ENCODE results near the gene WBP1L. TPM values are rescaled to one million over a fixed set of nuclear protein-coding genes. Genes with fewer than 3 reads are reported as not detected.
"Not testable (repeated sequence)": the region's sequence is repeated elsewhere in the genome, so short reads cannot be mapped to it uniquely, and the experiment has no call there.

WBP1L gene
- total and polyA plus RNA-seq, 2 of the 13 experiments (the other 11 are each of a cell fraction or from before 2014, with no cell fraction given), result 8.3 to 12.3 TPM

DNA sequence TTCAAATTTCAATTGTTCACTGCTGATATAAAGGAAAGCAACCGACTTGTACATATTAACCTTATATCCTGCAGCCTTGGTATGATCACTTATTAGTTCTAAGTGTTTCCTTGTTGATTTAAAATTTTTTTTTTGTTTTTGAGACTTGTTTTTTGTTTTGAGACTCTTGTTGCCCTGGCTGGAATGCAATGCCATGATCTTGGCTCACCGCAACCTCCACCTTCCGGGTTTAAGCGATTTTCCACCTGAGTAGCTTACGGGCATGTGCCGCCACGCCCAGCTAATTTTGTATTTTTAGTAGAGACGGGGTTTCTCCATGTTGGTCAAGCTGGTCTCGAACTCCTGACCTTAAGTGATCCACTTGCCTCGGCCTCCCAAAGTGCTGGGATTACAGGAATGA, 48.3 kb upstream of the WBP1L start:
- H3K79me2 ChIP-seq (ENCODE audit: insufficient read depth, low read length); ATAC-seq; DNase-seq (ENCODE audit: low spot score); CTCF ChIA-PET (ENCODE audit: low intra/inter-chr PET ratio, low total read pairs); H3K4me2 ChIP-seq (ENCODE audit: low read depth, low read length); H3K9ac ChIP-seq (ENCODE audit: insufficient read depth, low read depth, low read length); H3K27ac ChIP-seq (ENCODE audit: extremely low read length, insufficient read depth, low read length); H3K27me3 ChIP-seq (ENCODE audit: control insufficient read depth in 1 of 2, insufficient read depth in 2 of 2, low read length in 2 of 2); POLR2A ChIA-PET; H3K9me3 ChIP-seq (ENCODE audit: low read length); H3K4me3 ChIP-seq (replicated peaks in 1 of 3; ENCODE audit: insufficient read depth in 1 of 3, low read depth in 2 of 3, low read length in 3 of 3); H4K20me1 ChIP-seq (ENCODE audit: insufficient read depth, low read length); H2AFZ ChIP-seq (ENCODE audit: low read length); in situ Hi-C loops (cut with HindIII; ENCODE audit: extremely low pct_ligation_motif_present, low pct_unique_long_range_greater_than_20kb); H3K4me1 ChIP-seq (ENCODE audit: insufficient read depth, low read length); FAIRE-seq; BruUV-seq (replicated peaks); intact Hi-C loops (cut with micrococcal nuclease; ENCODE audit: unreplicated experiment): not testable (repeated sequence)
- H3K36me3 ChIP-seq (replicated peaks in 1 of 2; ENCODE audit: control insufficient read depth in 1 of 2, insufficient read depth in 2 of 2, low read length in 2 of 2), result peaks cover 3 to 17% of the 10 kb centered on the region in 2 experiments; a peak in 2 of 5 replicates
- WGBS (ENCODE audit: low lambda C conversion rate), result 97% methylated on average over 10 of the region's 10 CpGs

DNA sequence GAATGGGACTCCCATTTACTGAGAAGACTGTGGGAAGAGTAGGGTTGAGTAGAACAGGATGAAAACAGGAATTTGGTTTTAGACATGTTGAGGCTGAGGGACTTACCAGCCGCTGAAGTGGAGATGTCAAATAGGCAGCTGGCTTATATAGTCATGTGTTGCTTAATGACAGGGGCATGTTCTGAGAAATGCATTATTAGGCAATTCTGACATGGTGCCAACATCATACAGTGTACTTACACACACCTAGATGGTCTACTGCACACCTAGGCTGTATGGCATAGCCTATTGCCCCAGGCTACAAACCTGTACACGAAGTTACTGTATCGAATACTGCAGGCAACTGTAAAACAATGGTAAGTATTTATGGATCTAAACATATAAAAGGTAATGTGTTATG, 47.0 kb upstream of the WBP1L start:
- FAIRE-seq, result no peak
- Histone ChIP-seq H3K4me1 (ENCODE audit: insufficient read depth, low read length) (no peaks in the 10 kb centered on the region), H4K20me1 (ENCODE audit: insufficient read depth, low read length) (no peaks in the 10 kb centered on the region), H3K4me3 (replicated peaks in 1 of 3; ENCODE audit: insufficient read depth in 1 of 3, low read depth in 2 of 3, low read length in 3 of 3) (no peak overlapping the region), H3K79me2 (ENCODE audit: insufficient read depth, low read length) (no peaks in the 10 kb centered on the region), H3K9ac (ENCODE audit: insufficient read depth, low read depth, low read length) (no peak overlapping the region), H2AFZ (ENCODE audit: low read length) (no peak overlapping the region), H3K36me3 (replicated peaks in 1 of 2; ENCODE audit: control insufficient read depth in 1 of 2, insufficient read depth in 2 of 2, low read length in 2 of 2) (peaks cover 5 to 17% of the 10 kb centered on the region in 2 experiments; a peak in 3 of 5 replicates), H3K4me2 (ENCODE audit: low read depth, low read length) (no peak overlapping the region), H3K27me3 (ENCODE audit: control insufficient read depth in 1 of 2, insufficient read depth in 2 of 2, low read length in 2 of 2) (no peaks in the 10 kb centered on the region), H3K27ac (ENCODE audit: extremely low read length, insufficient read depth, low read length) (no peak overlapping the region), H3K9me3 (ENCODE audit: low read length) (no peaks in the 10 kb centered on the region)
- BruUV-seq (replicated peaks), result no TSS peak
- no peak for DNase-seq (ENCODE audit: low spot score)
- 96% methylated on average over 3 of the region's 3 CpGs for WGBS (ENCODE audit: low lambda C conversion rate)
- ATAC-seq, result no peak
- CTCF ChIA-PET (ENCODE audit: low intra/inter-chr PET ratio, low total read pairs), result no interaction called here
- intact Hi-C loops (cut with micrococcal nuclease; ENCODE audit: unreplicated experiment) (no loop called here), in situ Hi-C loops (cut with HindIII; ENCODE audit: extremely low pct_ligation_motif_present, low pct_unique_long_range_greater_than_20kb) (no loop called here)
- POLR2A ChIA-PET, result no interaction called here
- TF ChIP-seq, protein P1, sequence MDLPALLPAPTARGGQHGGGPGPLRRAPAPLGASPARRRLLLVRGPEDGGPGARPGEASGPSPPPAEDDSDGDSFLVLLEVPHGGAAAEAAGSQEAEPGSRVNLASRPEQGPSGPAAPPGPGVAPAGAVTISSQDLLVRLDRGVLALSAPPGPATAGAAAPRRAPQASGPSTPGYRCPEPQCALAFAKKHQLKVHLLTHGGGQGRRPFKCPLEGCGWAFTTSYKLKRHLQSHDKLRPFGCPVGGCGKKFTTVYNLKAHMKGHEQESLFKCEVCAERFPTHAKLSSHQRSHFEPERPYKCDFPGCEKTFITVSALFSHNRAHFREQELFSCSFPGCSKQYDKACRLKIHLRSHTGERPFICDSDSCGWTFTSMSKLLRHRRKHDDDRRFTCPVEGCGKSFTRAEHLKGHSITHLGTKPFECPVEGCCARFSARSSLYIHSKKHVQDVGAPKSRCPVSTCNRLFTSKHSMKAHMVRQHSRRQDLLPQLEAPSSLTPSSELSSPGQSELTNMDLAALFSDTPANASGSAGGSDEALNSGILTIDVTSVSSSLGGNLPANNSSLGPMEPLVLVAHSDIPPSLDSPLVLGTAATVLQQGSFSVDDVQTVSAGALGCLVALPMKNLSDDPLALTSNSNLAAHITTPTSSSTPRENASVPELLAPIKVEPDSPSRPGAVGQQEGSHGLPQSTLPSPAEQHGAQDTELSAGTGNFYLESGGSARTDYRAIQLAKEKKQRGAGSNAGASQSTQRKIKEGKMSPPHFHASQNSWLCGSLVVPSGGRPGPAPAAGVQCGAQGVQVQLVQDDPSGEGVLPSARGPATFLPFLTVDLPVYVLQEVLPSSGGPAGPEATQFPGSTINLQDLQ (CRISPR knock-in tag; IDR thresholded peaks at IDR 0.05), result no peak
- TF ChIP-seq STAT5B (CRISPR knock-in tag; IDR thresholded peaks at IDR 0.05), result no peak
- TF ChIP-seq RXRA (CRISPR knock-in tag; IDR thresholded peaks at IDR 0.05), result no peak
- TF ChIP-seq PLRG1 (conservative IDR thresholded peaks at IDR 0.05), result no peak
- TF ChIP-seq, protein P2, sequence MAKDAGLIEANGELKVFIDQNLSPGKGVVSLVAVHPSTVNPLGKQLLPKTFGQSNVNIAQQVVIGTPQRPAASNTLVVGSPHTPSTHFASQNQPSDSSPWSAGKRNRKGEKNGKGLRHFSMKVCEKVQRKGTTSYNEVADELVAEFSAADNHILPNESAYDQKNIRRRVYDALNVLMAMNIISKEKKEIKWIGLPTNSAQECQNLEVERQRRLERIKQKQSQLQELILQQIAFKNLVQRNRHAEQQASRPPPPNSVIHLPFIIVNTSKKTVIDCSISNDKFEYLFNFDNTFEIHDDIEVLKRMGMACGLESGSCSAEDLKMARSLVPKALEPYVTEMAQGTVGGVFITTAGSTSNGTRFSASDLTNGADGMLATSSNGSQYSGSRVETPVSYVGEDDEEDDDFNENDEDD (CRISPR knock-in tag; IDR thresholded peaks at IDR 0.05; ENCODE audit: borderline replicate concordance), result no peak
- no peak for TF ChIP-seq REXO4 (CRISPR knock-in tag; IDR thresholded peaks at IDR 0.05; ENCODE audit: borderline replicate concordance)
- TF ChIP-seq, protein P3, sequence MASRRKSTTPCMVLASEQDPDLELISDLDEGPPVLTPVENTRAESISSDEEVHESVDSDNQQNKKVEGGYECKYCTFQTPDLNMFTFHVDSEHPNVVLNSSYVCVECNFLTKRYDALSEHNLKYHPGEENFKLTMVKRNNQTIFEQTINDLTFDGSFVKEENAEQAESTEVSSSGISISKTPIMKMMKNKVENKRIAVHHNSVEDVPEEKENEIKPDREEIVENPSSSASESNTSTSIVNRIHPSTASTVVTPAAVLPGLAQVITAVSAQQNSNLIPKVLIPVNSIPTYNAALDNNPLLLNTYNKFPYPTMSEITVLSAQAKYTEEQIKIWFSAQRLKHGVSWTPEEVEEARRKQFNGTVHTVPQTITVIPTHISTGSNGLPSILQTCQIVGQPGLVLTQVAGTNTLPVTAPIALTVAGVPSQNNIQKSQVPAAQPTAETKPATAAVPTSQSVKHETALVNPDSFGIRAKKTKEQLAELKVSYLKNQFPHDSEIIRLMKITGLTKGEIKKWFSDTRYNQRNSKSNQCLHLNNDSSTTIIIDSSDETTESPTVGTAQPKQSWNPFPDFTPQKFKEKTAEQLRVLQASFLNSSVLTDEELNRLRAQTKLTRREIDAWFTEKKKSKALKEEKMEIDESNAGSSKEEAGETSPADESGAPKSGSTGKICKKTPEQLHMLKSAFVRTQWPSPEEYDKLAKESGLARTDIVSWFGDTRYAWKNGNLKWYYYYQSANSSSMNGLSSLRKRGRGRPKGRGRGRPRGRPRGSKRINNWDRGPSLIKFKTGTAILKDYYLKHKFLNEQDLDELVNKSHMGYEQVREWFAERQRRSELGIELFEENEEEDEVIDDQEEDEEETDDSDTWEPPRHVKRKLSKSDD (CRISPR knock-in tag; IDR thresholded peaks at IDR 0.05; ENCODE audit: low read depth), result no peak
- TF ChIP-seq ZNF264 (CRISPR knock-in tag; IDR thresholded peaks at IDR 0.05), result no peak
- no peak for TF ChIP-seq MZF1 (CRISPR knock-in tag; IDR thresholded peaks at IDR 0.05; ENCODE audit: borderline replicate concordance)
- no peak for TF ChIP-seq SNAI1 (CRISPR knock-in tag; IDR thresholded peaks at IDR 0.05; ENCODE audit: borderline replicate concordance)
- TF ChIP-seq, protein P4, sequence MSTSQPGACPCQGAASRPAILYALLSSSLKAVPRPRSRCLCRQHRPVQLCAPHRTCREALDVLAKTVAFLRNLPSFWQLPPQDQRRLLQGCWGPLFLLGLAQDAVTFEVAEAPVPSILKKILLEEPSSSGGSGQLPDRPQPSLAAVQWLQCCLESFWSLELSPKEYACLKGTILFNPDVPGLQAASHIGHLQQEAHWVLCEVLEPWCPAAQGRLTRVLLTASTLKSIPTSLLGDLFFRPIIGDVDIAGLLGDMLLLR (CRISPR knock-in tag; IDR thresholded peaks at IDR 0.05), result no peak
